ENCODE data around the gene PLXND1.
"Not testable (repeated sequence)": the region's sequence is repeated elsewhere in the genome, so short reads cannot be mapped to it uniquely, and the experiment has no call there.

The PLXND1 gene

GRCh38 chr3:129520960-129521359 lies 85.5 kb downstream of the PLXND1 start:
- DNase-seq = no peak

GRCh38 chr3:129519896-129520715 lies 86.4 kb downstream of the PLXND1 start:
- no peak for DNase-seq

GRCh38 chr3:129519449-129519848 lies 87.0 kb downstream of the PLXND1 start:
- no peak for DNase-seq

DNA sequence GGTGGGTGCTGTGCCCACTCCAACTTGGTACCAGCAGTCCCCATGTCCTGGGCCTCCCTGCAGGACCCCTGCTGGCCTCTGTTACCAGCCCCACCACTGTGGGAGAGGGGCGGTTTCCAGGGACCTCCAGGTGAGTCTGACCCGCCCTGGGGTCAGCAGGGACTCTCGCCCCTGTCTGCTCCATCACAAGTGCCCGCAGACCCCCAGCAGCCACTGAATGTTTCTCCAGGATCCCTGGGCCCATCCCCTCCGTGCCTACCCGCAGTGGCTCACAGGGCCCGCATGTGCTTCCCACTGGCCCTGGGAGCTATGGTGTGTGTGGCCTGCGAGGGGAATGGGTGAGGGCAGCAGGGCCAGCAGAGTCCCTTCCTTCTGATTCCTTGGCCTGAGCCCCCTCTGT lies 87.9 kb downstream of the PLXND1 start:
- DNase-seq = no peak

- DNase-seq = no peak
Observed at GRCh38 chr3:129518038-129518561, 88.4 kb downstream of the PLXND1 start.

DNA sequence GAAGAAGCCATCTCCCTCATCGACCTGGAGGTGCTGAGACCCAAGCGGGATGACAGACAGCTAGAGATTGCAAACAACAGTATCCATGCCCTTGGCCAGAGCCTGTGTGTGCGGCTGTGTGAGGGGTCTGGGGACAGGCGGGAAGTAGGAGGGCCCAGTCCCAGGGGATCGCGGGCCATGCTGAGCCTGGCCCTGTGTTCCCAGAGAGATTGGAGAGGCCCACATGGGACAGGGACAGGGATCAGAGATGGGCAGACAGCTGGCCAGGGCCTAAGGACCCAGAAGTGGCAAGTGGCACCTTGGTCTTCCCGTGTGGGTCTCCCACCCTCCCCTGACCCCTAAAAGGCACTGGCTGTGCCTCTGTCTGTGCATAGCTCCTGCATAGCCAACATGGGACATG lies 89.0 kb downstream of the PLXND1 start:
- DNase-seq = no peak

DNA sequence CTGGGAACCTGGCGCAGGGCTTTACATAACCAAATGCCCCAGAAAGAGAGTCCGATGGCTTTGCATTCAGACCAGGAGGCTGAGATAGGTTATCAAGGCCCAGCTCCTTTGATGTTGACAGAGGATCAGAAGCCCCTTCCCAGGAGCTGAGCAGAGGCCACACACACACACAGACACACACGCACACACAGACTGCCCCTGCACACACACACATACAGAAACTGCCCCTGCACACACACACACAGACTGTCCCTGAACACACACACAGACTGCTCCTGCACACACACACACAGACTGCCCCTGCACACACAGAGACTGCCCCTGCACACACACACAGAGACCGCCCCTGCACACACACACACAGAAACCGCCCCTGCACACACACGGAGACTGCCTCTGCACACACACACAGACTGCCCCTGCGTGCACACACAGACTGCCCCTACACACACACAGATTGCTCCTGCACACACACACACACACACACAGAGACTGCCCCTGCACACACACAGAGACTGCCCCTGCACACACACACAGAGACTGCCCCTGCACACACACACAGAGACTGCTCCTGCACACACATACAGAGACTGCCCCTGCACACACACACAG lies 90.5 kb downstream of the PLXND1 start:
- DNase-seq = not testable (repeated sequence)

GRCh38 chr3:129515108-129515820 lies 91.2 kb downstream of the PLXND1 start:
- not testable (repeated sequence) for DNase-seq

DNA sequence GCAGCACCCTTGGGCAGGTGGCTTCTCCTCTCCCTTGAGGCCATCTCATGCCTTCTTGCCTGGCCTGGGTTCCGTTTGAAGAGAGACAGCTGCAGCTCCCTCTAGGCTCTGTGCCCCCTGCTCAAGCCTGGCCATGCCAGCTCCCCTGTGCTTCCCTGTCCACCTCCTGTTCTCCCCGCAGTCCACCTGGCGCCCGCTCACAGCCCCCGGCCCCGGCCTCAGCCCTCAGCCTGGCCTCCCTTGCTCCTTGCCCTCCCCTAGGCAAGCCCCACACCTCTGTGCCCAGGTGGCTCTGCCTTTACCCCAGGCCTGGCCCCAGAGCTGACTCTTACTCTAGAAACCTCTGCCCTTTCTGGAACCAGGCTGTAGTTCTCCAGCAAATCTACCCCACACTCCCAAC lies 91.9 kb downstream of the PLXND1 start:
- DNase-seq = no peak

GRCh38 chr3:129514110-129514509 lies 92.4 kb downstream of the PLXND1 start:
- DNase-seq = no peak

DNA sequence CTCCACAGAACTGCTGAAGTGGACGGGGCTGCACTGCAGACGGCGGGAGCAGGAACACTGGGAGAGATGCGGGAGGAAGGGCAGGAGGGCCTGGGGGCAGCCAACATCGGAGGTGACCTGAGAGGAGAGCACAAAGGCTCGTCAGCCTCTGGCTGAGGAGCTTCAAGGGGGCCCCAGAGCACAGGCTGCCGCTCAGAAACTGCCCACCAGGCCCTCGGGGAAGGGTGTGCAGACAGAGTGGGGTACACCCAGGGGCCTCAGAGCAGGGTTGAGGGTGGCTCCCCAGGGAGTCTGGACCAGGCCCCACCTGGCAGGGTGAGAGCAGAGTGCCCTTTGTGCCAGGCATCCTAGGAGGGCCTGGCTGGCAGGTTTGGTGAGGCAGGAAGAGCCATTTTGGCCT lies 92.8 kb downstream of the PLXND1 start:
- DNase-seq = no peak

DNA sequence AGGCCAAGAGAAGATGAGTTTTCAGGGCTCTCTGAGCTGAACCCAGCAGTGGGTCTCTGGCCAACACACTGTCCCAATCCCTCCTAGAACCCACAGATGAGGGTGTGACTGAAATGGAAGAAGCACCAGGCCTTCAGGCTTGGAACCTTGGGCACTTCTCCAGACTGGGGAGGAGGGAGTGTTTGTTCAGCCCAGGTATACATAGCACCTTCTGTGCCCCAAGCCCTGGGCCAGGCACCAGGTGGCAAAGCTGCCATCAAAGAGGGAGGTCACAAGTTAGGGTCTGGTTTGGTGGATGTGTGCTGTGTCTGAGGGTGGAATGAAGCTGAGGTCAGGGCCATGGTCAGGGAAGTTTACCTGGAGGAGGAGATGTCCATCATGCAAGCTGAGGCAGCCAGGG lies 93.9 kb downstream of the PLXND1 start:
- no peak for DNase-seq

DNA sequence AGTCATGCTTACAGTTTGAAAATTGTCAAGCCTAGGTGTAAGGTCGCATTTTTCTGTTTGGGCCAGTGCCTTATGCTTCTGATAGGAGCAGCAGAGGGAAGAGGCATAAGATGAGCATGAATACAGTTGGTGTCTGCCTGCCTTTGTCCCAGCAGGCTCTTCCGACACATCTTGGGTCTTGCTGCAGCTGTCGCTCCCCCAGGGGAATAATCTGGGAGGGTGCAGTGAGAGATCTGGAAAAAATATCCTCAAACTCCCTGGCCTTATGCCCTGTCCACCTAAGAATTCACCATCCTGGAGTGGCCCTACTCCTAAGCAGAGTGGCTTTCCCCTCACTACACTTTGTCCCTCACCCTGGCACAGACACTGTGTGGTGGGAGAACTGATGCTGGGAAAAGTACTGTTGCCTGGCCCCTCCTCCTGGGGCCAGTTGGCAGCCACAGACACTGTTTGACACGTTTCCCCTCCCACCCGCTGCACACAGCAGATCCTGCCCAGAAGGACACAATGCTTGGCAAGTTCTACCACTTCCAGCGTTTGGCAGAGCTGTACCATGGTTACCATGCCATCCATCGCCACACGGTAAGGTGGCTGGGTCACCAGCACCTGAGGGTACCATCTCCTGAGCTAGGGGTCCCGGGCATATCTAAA lies 99.2 kb downstream of the PLXND1 start:
- DNase-seq = no peak

DNA sequence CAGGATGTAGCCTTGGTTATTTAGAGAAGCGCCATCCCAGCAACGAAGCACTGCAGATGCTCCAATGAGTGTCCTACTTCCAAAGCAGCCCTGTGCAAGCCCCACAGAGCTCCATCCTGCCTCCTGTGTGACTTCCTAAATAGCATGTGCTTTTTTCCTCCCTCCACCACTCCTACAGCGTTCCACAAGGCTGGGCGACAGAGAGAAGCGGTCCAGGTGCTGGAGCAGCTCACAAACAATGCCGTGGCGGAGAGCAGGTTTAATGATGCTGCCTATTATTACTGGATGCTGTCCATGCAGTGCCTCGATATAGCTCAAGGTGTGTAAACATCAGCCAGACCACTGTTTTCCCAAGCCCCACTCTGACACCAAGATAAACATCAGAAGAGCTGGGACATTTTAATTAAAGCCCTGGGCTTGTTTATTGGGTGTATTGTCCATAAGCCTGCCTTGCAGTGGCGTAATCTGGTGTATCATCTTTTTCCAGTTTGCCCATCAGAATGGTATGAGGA lies 100.2 kb downstream of the PLXND1 start:
- no peak for DNase-seq

- no peak for DNase-seq
Observed at GRCh38 chr3:129505341-129505740, 101.1 kb downstream of the PLXND1 start.

Data from activated CD8-positive, alpha-beta memory T cell treated with anti-CD3 and anti-CD28 coated beads for 24 hours (primary cell).